HCT116 (cell line): ENCODE results near the gene RNF208. TPM values are rescaled to one million over a fixed set of nuclear protein-coding genes. Genes with fewer than 3 reads are reported as not detected.

Experiments
- ATAC-seq: fragments of 200-7000 bp; cut with Tn5 transposase; 2 replicates; pipeline ENCODE4 v1.9.1; 2020; ENCODE audit warnings: mild to moderate bottlenecking, moderate library complexity
- BruUV-seq: library from RNA; stranded (reverse); fragments of 400-500 nt; replicated peaks from 2 replicates; lab custom pipeline; 2021; lab: Mats Ljungman, UMichigan
- CTCF ChIA-PET: fragments of 300-600 bp; sonication (Branson Sonifier 250); formaldehyde crosslinking; loops from one replicate; lab custom pipeline; 2021; ENCODE audit warnings: antibody characterized with exemption; lab: Charles Lee
- POLR2A ChIA-PET: fragments of 300-600, 350-600 bp; sonication (Branson Sonifier 250); formaldehyde crosslinking; loops from one replicate; lab custom pipeline; 2021; ENCODE audit warnings: antibody characterized with exemption; lab: Charles Lee
- RAD21 ChIA-PET, 2 experiments: fragments of 300-600 bp; sonication (Branson Sonifier 250); formaldehyde crosslinking; loops; one replicate each; lab custom pipeline; 2023; ENCODE audit warnings: low total read pairs in 2 of 2; ENCODE audit not compliant: uncharacterized antibody in 2 of 2, unreplicated experiment in 2 of 2, low non-redundant PET in 1 of 2; lab: Charles Lee
- DNase-seq: peaks from one replicate; pipeline ENCODE4 v3.0.0-alpha.2; 2010; ENCODE audit warnings: low read depth, low spot score
- H2AFZ ChIP-seq: fragments of 200-600 bp; shearing (Covaris generic), sonication (generic); 2 replicates; pipeline ENCODE4 v1.6.1; 2017; ENCODE audit warnings: low read depth, mixed run types, mixed read lengths, antibody characterized with exemption, low read length; ENCODE audit not compliant: poor library complexity, severe bottlenecking
- H3K27ac ChIP-seq: 2 replicates; pipeline ENCODE4 v1.5.1; 2012; ENCODE audit warnings: low read depth, low read length
- H3K27me3 ChIP-seq: fragments of 200-600 bp; sonication (generic); 2 replicates; pipeline ENCODE4 v1.6.1; 2016; ENCODE audit warnings: mixed run types, low read length, mixed read lengths; ENCODE audit not compliant: insufficient read depth
- H3K36me3 ChIP-seq, 2 experiments: fragments of 200-500 bp in 1 of 2; fragments of 200-600 bp in 1 of 2; sonication (Bioruptor generic) in 1 of 2; sonication (generic) in 1 of 2; 2 replicates each; pipeline versions ENCODE4 v1.5.1 to v1.6.1; 2014 to 2016; ENCODE audit warnings: low read length in 2 of 2, inconsistent platforms in 1 of 2, mixed read lengths in 1 of 2, mixed run types in 1 of 2; ENCODE audit not compliant: insufficient read depth in 2 of 2, control insufficient read depth in 1 of 2
- H3K4me1 ChIP-seq, 2 experiments: fragments of 200-600 bp in 1 of 2; sonication (generic) in 1 of 2; 2 replicates each; pipeline versions ENCODE4 v1.5.1 to v1.6.1; 2012 to 2017; ENCODE audit warnings: low read length in 2 of 2, inconsistent platforms in 1 of 2, mild to moderate bottlenecking in 1 of 2, mixed read lengths in 1 of 2, mixed run types in 1 of 2, moderate library complexity in 1 of 2; ENCODE audit not compliant: insufficient read depth in 2 of 2, control insufficient read depth in 1 of 2
- H3K4me2 ChIP-seq: fragments of 200-600 bp; sonication (generic); 2 replicates; pipeline ENCODE4 v1.6.1; 2017; ENCODE audit warnings: mixed run types, low read length, mixed read lengths
- H3K4me3 ChIP-seq, 2 experiments: fragments of 200-600 bp in 1 of 2; sonication (generic) in 1 of 2; replicated peaks in 1 of 2; 2 replicates each; pipeline ENCODE4 v1.5.1; 2011 to 2016; ENCODE audit warnings: low read length in 2 of 2, control low read depth in 1 of 2, low read depth in 1 of 2, mild to moderate bottlenecking in 1 of 2, mixed read lengths in 1 of 2, mixed run types in 1 of 2
- H3K79me2 ChIP-seq: fragments of 200-600 bp; sonication (generic); 2 replicates; pipeline ENCODE4 v1.6.1; 2017; ENCODE audit warnings: mild to moderate bottlenecking, mixed run types, low read length, moderate library complexity, mixed read lengths; ENCODE audit not compliant: insufficient read depth
- H3K9ac ChIP-seq: fragments of 200-600 bp; sonication (generic); 2 replicates; pipeline ENCODE4 v1.6.1; 2016; ENCODE audit warnings: low read length, mixed read lengths
- H3K9me2 ChIP-seq: fragments of 200-600 bp; sonication (generic), shearing (Covaris generic); 2 replicates; pipeline ENCODE4 v1.6.1; 2017; ENCODE audit warnings: mixed run types, mild to moderate bottlenecking, moderate library complexity; ENCODE audit not compliant: insufficient read depth
- H3K9me3 ChIP-seq, 2 experiments: fragments of 200-500 bp in 1 of 2; fragments of 200-600 bp in 1 of 2; sonication (Bioruptor generic) in 1 of 2; sonication (generic) in 1 of 2; 2 replicates each; pipeline ENCODE4 v1.6.1; 2014 to 2017; ENCODE audit warnings: low read length in 2 of 2, mixed read lengths in 2 of 2, inconsistent platforms in 1 of 2, low read depth in 1 of 2, mild to moderate bottlenecking in 1 of 2, mixed run types in 1 of 2, moderate library complexity in 1 of 2; ENCODE audit not compliant: control insufficient read depth in 1 of 2, insufficient read depth in 1 of 2
- H4K20me1 ChIP-seq: fragments of 200-600 bp; sonication (generic), shearing (Covaris generic); 2 replicates; pipeline ENCODE4 v1.6.1; 2017; ENCODE audit warnings: mixed run types, mild to moderate bottlenecking, moderate library complexity; ENCODE audit not compliant: insufficient read depth
- CBX3 ChIP-seq: IDR thresholded peaks from 2 replicates; pipeline ENCODE4 v1.6.1; 2012; ENCODE audit warnings: low read depth
- CEBPB ChIP-seq: IDR thresholded peaks from 2 replicates; pipeline ENCODE4 v1.6.1; 2012; ENCODE audit warnings: low read depth
- EGR1 ChIP-seq: IDR thresholded peaks from 2 replicates; pipeline ENCODE4 v1.6.1; 2012; ENCODE audit warnings: low read depth
- EZH2 ChIP-seq: fragments of 200-600 bp; sonication (generic); IDR thresholded peaks from 2 replicates; pipeline ENCODE4 v1.6.1; 2017; ENCODE audit warnings: antibody characterized with exemption, mixed run types
- EZH2phosphoT487 ChIP-seq: fragments of 200-600 bp; IDR thresholded peaks from 2 replicates; pipeline ENCODE4 v1.6.1; 2018; ENCODE audit warnings: antibody characterized with exemption, borderline replicate concordance
- POLR2A ChIP-seq: IDR thresholded peaks from 2 replicates; pipeline ENCODE4 v1.7.0; 2011; ENCODE audit warnings: borderline replicate concordance; ENCODE audit not compliant: insufficient read depth, insufficient read length; ENCODE audit errors: extremely low read depth
- POLR2AphosphoS5 ChIP-seq: IDR thresholded peaks from 2 replicates; pipeline ENCODE4 v1.6.1; 2011; ENCODE audit warnings: mild to moderate bottlenecking, low read depth, low read length, moderate library complexity
- SIN3A ChIP-seq: IDR thresholded peaks from 2 replicates; pipeline ENCODE4 v1.6.1; 2012; ENCODE audit warnings: low read depth
- SRF ChIP-seq: IDR thresholded peaks from 2 replicates; pipeline ENCODE4 v1.6.1; 2012; ENCODE audit warnings: low read depth
- intact Hi-C: fragments of 100-400 bp; cut with micrococcal nuclease; formaldehyde crosslinking; loops from 2 replicates; pipeline ENCODE4 v1.10.0; 2022
- total RNA-seq: library from RNA; stranded (reverse); gene quantifications from one replicate; pipeline ENCODE4 v1.2.1, GENCODE V29; 2021; ENCODE audit not compliant: unreplicated experiment
- TF ChIP-seq, protein P1 (sequence below): IDR thresholded peaks from 2 replicates; pipeline ENCODE4 v1.6.1; 2012
- TF ChIP-seq, protein P2 (sequence below): IDR thresholded peaks from 2 replicates; pipeline ENCODE4 v1.6.1; 2011; ENCODE audit warnings: mild to moderate bottlenecking, low read length, moderate library complexity; ENCODE audit not compliant: insufficient replicate concordance; ENCODE audit errors: extremely low read depth
- TF ChIP-seq, protein P3 (sequence below): IDR thresholded peaks from 2 replicates; pipeline ENCODE4 v1.6.1; 2012

The RNF208 gene
- total RNA-seq, 1 experiment from 2014 or later = 26.1 TPM

DNA sequence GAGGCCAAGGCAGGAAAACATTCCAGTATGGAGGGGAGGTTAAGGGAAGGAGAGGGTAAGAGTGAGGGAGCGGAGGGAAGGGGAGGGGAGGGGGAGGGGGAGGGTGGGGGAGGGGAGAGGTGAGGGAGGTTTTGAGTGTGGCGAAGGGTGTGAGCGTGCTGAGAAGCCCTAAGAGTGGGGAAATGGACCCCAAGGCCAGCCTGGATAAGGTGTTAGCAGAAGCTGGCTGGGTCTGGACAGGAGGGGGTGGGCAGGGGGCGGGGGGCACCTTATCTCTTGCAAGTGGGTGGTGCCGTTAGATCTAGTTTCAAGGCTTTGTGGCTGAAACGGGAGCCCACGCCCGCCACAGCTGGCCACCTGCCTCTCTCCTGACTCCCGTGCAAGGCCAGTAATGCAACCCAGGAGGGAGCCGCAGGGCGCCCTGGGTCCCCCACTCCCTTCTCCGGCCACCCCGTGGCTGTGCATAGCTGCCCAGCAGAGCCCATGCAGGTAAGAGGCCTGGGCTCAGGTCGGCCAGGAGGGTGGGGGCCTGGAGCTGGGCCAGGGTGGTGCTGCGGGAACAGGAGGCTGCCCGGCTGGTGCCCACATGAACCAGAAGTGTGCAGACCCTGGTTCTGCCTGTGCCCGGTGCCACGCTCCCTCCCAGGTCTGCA, 5.9 kb upstream of the RNF208 start:
- H3K27me3 ChIP-seq = no peaks in the 10 kb centered on the region
- ChIA-PET CTCF (interaction anchor here (0.6 to 4.7 kb wide), 18 partner anchors 9 to 199 kb away, joined by 3 to 43 read pairs (median 6); partner anchors contain the start of genes ANAPC2, LRRC26, SAPCD2 and SSNA1), POLR2A (interaction anchor here (0.9 to 2.5 kb wide), 7 partner anchors 9 to 98 kb away, joined by 3 to 16 read pairs (median 3); partner anchors contain the start of genes ANAPC2, SSNA1, TPRN and TUBB4B), RAD21 (interaction anchor here (0.6 to 1.9 kb wide), 8 partner anchors 14 to 181 kb away, joined by 3 to 9 read pairs (median 4); partner anchors contain the start of genes ANAPC2 (in 2 of the 2) and SSNA1 (in 2 of the 2))
- H3K4me1 ChIP-seq = peaks cover 44 to 61% of the 10 kb centered on the region in 2 experiments
- ATAC-seq (no peak), DNase-seq (no peak)
- H3K36me3 ChIP-seq = no peaks in the 10 kb centered on the region
- TF ChIP-seq CEBPB (no peak), POLR2A (no peak), EZH2phosphoT487 (no peak), POLR2AphosphoS5 (no peak), CBX3 (no peak), SIN3A (no peak), SRF (no peak), EZH2 (no peak), EGR1 (no peak)
- TF ChIP-seq, protein P1, sequence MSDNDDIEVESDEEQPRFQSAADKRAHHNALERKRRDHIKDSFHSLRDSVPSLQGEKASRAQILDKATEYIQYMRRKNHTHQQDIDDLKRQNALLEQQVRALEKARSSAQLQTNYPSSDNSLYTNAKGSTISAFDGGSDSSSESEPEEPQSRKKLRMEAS = no peak
- TF ChIP-seq, protein P2, sequence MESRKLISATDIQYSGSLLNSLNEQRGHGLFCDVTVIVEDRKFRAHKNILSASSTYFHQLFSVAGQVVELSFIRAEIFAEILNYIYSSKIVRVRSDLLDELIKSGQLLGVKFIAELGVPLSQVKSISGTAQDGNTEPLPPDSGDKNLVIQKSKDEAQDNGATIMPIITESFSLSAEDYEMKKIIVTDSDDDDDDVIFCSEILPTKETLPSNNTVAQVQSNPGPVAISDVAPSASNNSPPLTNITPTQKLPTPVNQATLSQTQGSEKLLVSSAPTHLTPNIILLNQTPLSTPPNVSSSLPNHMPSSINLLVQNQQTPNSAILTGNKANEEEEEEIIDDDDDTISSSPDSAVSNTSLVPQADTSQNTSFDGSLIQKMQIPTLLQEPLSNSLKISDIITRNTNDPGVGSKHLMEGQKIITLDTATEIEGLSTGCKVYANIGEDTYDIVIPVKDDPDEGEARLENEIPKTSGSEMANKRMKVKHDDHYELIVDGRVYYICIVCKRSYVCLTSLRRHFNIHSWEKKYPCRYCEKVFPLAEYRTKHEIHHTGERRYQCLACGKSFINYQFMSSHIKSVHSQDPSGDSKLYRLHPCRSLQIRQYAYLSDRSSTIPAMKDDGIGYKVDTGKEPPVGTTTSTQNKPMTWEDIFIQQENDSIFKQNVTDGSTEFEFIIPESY = no peak
- TF ChIP-seq, protein P3, sequence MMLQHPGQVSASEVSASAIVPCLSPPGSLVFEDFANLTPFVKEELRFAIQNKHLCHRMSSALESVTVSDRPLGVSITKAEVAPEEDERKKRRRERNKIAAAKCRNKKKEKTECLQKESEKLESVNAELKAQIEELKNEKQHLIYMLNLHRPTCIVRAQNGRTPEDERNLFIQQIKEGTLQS = no peak
- no peaks in the 10 kb centered on the region for H3K9me2 ChIP-seq
- no peak overlapping the region for H2AFZ ChIP-seq
- no peaks in the 10 kb centered on the region for H4K20me1 ChIP-seq
- intact Hi-C loops = loop anchor here (1.0 to 10.0 kb wide), 4 partner anchors 41 to 443 kb away; partner anchors contain the start of genes ANAPC2, NPDC1 and SSNA1
- H3K9ac ChIP-seq = peak overlapping the region; percentile 97; the same call in 1 of the 2 replicates
- no peaks in the 10 kb centered on the region for H3K79me2 ChIP-seq
- peak overlapping the region; percentile 99 for H3K4me2 ChIP-seq
- H3K4me3 ChIP-seq = peak overlapping the region in 1 of 2 experiments; percentile 48; a peak in 3 of 4 replicates
- peak overlapping the region; percentile 88 for H3K27ac ChIP-seq
- no peaks in the 10 kb centered on the region for H3K9me3 ChIP-seq
- BruUV-seq = no TSS peak
